A549 treated with CpdA at 1 μM for 4 hours (cell line): ENCODE results near the gene RNF217. TPM values are rescaled to one million over a fixed set of nuclear protein-coding genes. Genes with fewer than 3 reads are reported as not detected.

Experiments
- total RNA-seq: library from RNA; stranded (reverse); fragments of 200-300 nt; extraction: Qiagen RNA extraction; gene quantifications from 5 replicates; pipeline ENCODE4 v1.2.3, GENCODE V29; 2022; ENCODE audit warnings: low read depth

Gene RNF217
- total RNA-seq, result 5.9 to 7.2 TPM (median 6.5 TPM) in 5 replicates

GRCh38 chr6:124961777-124962638 is at the start of gene RNF217:
Gene RNF217, plus strand, starts transcription at chr6:124962437. Its CDS starts 108 bp downstream, at chr6:124962545.

Other genes starting within 250 kb of the RNF217 start
- gene TPD52L1, start 191.3 kb downstream of the RNF217 start, total RNA-seq, result 42.4 to 51.4 TPM (median 42.9 TPM) in 5 replicates